K562 (cell line): ENCODE results near the gene TIMP2. TPM values are rescaled to one million over a fixed set of nuclear protein-coding genes. Genes with fewer than 3 reads are reported as not detected.

Experiments used
- ARID3A ChIP-seq: IDR thresholded peaks from 2 replicates; pipeline ENCODE4 v1.6.1; 2012; ENCODE audit warnings: low read depth, low read length, improper control_type of control experiment, borderline replicate concordance
- CCNT2 ChIP-seq: IDR thresholded peaks from 2 replicates; pipeline ENCODE4 v1.6.1; 2011; ENCODE audit warnings: borderline replicate concordance, low read depth, mild to moderate bottlenecking, moderate library complexity, mixed read lengths, low read length; ENCODE audit not compliant: insufficient read length; ENCODE audit errors: extremely low read depth
- CTBP1 ChIP-seq: fragments of 450-650 bp; IDR thresholded peaks from 2 replicates; pipeline ENCODE4 v1.6.1; 2016; ENCODE audit warnings: borderline replicate concordance
- ETV5 ChIP-seq: sonication (generic); formaldehyde crosslinking; IDR thresholded peaks from 2 replicates; pipeline ENCODE4 v1.4.0; 2020; ENCODE audit warnings: low read depth, mild to moderate bottlenecking, missing genetic modification reagents
- HEY1 ChIP-seq: fragments of 250-450 bp; sonication (Bioruptor Pico); IDR thresholded peaks from 2 replicates; pipeline ENCODE4 v1.5.0; 2020; ENCODE audit warnings: mild to moderate bottlenecking, moderate library complexity, borderline replicate concordance
- IRF2 ChIP-seq: sonication (generic); formaldehyde crosslinking; IDR thresholded peaks from 2 replicates; pipeline ENCODE4 v1.8.1; 2022; ENCODE audit warnings: mild to moderate bottlenecking, missing genetic modification reagents
- MCM3 ChIP-seq: fragments of 450-650 bp; IDR thresholded peaks from 2 replicates; pipeline ENCODE4 v1.6.1; 2016
- MXI1 ChIP-seq: IDR thresholded peaks from 2 replicates; pipeline ENCODE4 v1.6.1; 2011; ENCODE audit warnings: low read depth, mild to moderate bottlenecking, improper control_type of control experiment, low read length
- NFIC ChIP-seq: fragments of 450-650 bp; IDR thresholded peaks from 2 replicates; pipeline ENCODE4 v1.6.1; 2017; ENCODE audit warnings: mild to moderate bottlenecking, inconsistent platforms
- PREB ChIP-seq: sonication (generic); formaldehyde crosslinking; IDR thresholded peaks from 2 replicates; pipeline ENCODE4 v1.8.1; 2023; ENCODE audit warnings: mild to moderate bottlenecking, missing genetic modification reagents
- RBM15 ChIP-seq: fragments of 200-400 bp; formaldehyde crosslinking; IDR thresholded peaks from 2 replicates; pipeline ENCODE4 v1.6.1; 2018; ENCODE audit warnings: mild to moderate bottlenecking, low read length, moderate library complexity; ENCODE audit not compliant: insufficient read depth
- SRSF7 ChIP-seq: fragments of 200-400 bp; formaldehyde crosslinking; optimal IDR thresholded peaks from 2 replicates; pipeline ENCODE3; 2017; ENCODE audit warnings: mild to moderate bottlenecking, low read depth, low read length
- TFAM ChIP-seq: fragments of 250-450 bp; sonication (Bioruptor Pico); conservative IDR thresholded peaks from 2 replicates; pipeline ENCODE4 v1.5.0; 2021; ENCODE audit warnings: mild to moderate bottlenecking, moderate library complexity
- THRAP3 ChIP-seq: fragments of 450-650 bp; IDR thresholded peaks from 2 replicates; pipeline ENCODE4 v1.6.1; 2016; ENCODE audit warnings: mild to moderate bottlenecking, inconsistent platforms, borderline replicate concordance
- WHSC1 ChIP-seq: IDR thresholded peaks from one replicate; pipeline ENCODE4 v1.6.1; 2012; ENCODE audit warnings: low read length, control low read depth, inconsistent platforms
- ZBTB11 ChIP-seq, 3 experiments: fragments of 200-800 bp in 1 of 3; fragments of 250-450 bp in 1 of 3; fragments of 450-650 bp in 1 of 3; sonication (Bioruptor Pico) in 1 of 3; sonication (Bioruptor generic) in 1 of 3; formaldehyde crosslinking in 1 of 3; IDR thresholded peaks; 2 replicates each; pipeline versions ENCODE4 v1.6.1 to v1.8.0; 2016 to 2022; ENCODE audit warnings: mild to moderate bottlenecking in 2 of 3, missing genetic modification characterization in 2 of 3, missing compliant biosample characterization in 1 of 3, moderate library complexity in 1 of 3
- ZFPM2 ChIP-seq: fragments of 250-450 bp; sonication (Bioruptor Pico); IDR thresholded peaks from 2 replicates; pipeline ENCODE4 v1.5.1; 2022; ENCODE audit warnings: mild to moderate bottlenecking
- ZNF277 ChIP-seq: fragments of 250-450 bp; sonication (Bioruptor Pico); IDR thresholded peaks from 2 replicates; pipeline ENCODE4 v1.8.0; 2022; ENCODE audit warnings: inconsistent platforms, mild to moderate bottlenecking, moderate library complexity, borderline replicate concordance
- ZNF644 ChIP-seq: fragments of 200-800 bp; sonication (Bioruptor generic); IDR thresholded peaks from 2 replicates; pipeline ENCODE4 v1.6.1; 2016; ENCODE audit warnings: low read depth, missing genetic modification characterization, missing compliant biosample characterization
- polyA plus RNA-seq, 8 experiments: library from polyadenylated mRNA; depleted of rRNA in 4 of 8; stranded (reverse) in 5 of 8; unstranded in 3 of 8; fragments of >200 nt; fragmentation: Nextera tagmentation in 2 of 8; fragmentation: Illumina TruSeq in 1 of 8; extraction: Ambion mirVana in 2 of 8; extraction: Trizol in 1 of 8; gene quantifications; 2 replicates each; pipeline versions ENCODE4 v1.2.1 to v1.2.3, GENCODE V29; 2011 to 2014; ENCODE audit warnings: inconsistent platforms in 1 of 8, missing spikeins in 1 of 8
- total RNA-seq, 7 experiments: library from RNA; depleted of rRNA in 6 of 7; stranded (reverse); fragments of >200 nt in 6 of 7; fragmentation: Illumina TruSeq in 2 of 7; extraction: Trizol in 2 of 7; gene quantifications; 2 replicates each; pipeline versions ENCODE4 v1.2.1 to v1.2.3, GENCODE V29; 2011 to 2021; ENCODE audit warnings: low replicate concordance in 1 of 7

TIMP2 gene
- total and polyA plus RNA-seq, 9 of the 15 experiments (the other 6 are each of a cell fraction or from before 2014, with no cell fraction given) = 0.55 TPM; not detected in 8

- TF ChIP-seq CTBP1 (peak; percentile 94), THRAP3 (no peak), WHSC1 (no peak), NFIC (peak; percentile 10; the same call in 1 of the 2 replicates), PREB (CRISPR knock-in tag) (no peak), ZNF277 (CRISPR knock-in tag) (no peak), ZBTB11 (CRISPR knock-in tag; IDR thresholded peaks at IDR 0.05) (peak in 2 of 3 experiments; percentile 11 to 45; a peak in 2 of 6 replicates), RBM15 (no peak), IRF2 (CRISPR knock-in tag) (no peak), ZFPM2 (no peak), MCM3 (no peak), ETV5 (peak; percentile 63; the same call in 1 of the 2 replicates), ARID3A (no peak), MXI1 (peak; percentile 73), HEY1 (CRISPR knock-in tag) (no peak), ZNF644 (tag) (no peak), TFAM (CRISPR knock-in tag) (no peak), SRSF7 (no peak), CCNT2 (peak; percentile 85)
Measured at GRCh38 chr17:78840780-78841611, 84.2 kb downstream of the TIMP2 start, which contains the start of gene USP36 (continued).
